Activated CD8-positive, alpha-beta T cell treated with anti-CD3 and anti-CD28 coated beads for 36 hours (primary cell): ENCODE measurements around the gene ASXL2. TPM values are rescaled to one million over a fixed set of nuclear protein-coding genes. Genes with fewer than 3 reads are reported as not detected.

Experiments used
- ATAC-seq: fragments of 200-7000 bp; cut with Tn5 transposase; one replicate; pipeline ENCODE4 v1.10.0; 2021; ENCODE audit warnings: mild to moderate bottlenecking, moderate library complexity
- CTCF ChIA-PET: fragments of 350-600 bp; sonication (Branson Sonifier 250); formaldehyde crosslinking; loops from one replicate; lab custom pipeline; 2021; ENCODE audit warnings: antibody characterized with exemption; lab: Charles Lee
- POLR2A ChIA-PET: fragments of 350-600 bp; sonication (Branson Sonifier 250); formaldehyde crosslinking; loops from one replicate; lab custom pipeline; 2021; ENCODE audit warnings: antibody characterized with exemption; lab: Charles Lee
- DNase-seq: peaks from one replicate; pipeline ENCODE4 v3.0.0-alpha.2; 2020
- H3K27ac Mint-ChIP-seq: one replicate; pipeline ENCODE4 v1.8.0; 2021; ENCODE audit warnings: mild to moderate bottlenecking, mixed read lengths
- H3K27me3 Mint-ChIP-seq: one replicate; pipeline ENCODE4 v1.8.0; 2021; ENCODE audit warnings: mixed read lengths
- H3K36me3 Mint-ChIP-seq: one replicate; pipeline ENCODE4 v1.8.0; 2021; ENCODE audit warnings: low read depth, mixed read lengths
- H3K4me1 Mint-ChIP-seq: one replicate; pipeline ENCODE4 v1.8.0; 2021; ENCODE audit warnings: low read depth, mixed read lengths
- H3K4me3 Mint-ChIP-seq: one replicate; pipeline ENCODE4 v1.8.0; 2021; ENCODE audit warnings: mild to moderate bottlenecking, moderate library complexity, mixed read lengths
- H3K9me3 Mint-ChIP-seq: one replicate; pipeline ENCODE4 v1.8.0; 2021; ENCODE audit warnings: mixed read lengths
- CTCF ChIP-seq: fragments of 200-600 bp; IDR thresholded peaks from one replicate; pipeline ENCODE4 v1.8.0; 2022; ENCODE audit warnings: antibody characterized with exemption, mild to moderate bottlenecking
- intact Hi-C: fragments of 100-400 bp; cut with micrococcal nuclease; formaldehyde crosslinking; loops from one replicate; pipeline ENCODE4 v1.10.0; 2022
- total RNA-seq, 2 experiments: library from RNA; stranded (reverse); gene quantifications; one replicate each; pipeline ENCODE4 v1.2.3, GENCODE V29; 2021

ASXL2 gene
- total RNA-seq, 2 experiments from 2014 or later = 42.5 to 42.8 TPM

GRCh38 chr2:25740810-25741381 lies 137.4 kb downstream of the ASXL2 start:
- no peak overlapping the region for H3K4me3 Mint-ChIP-seq
- no peak for TF ChIP-seq CTCF
- H3K36me3 Mint-ChIP-seq = peaks cover 45% of the 10 kb centered on the region
- no peaks in the 10 kb centered on the region for H3K9me3 Mint-ChIP-seq
- DNase-seq (no peak), ATAC-seq (no peak)
- no peaks in the 10 kb centered on the region for H3K27me3 Mint-ChIP-seq
- ChIA-PET POLR2A (interaction anchor here (0.5 kb wide), 1 partner anchor 10 kb away, joined by 3 read pairs; no protein-coding TSS in a partner anchor), CTCF (interaction anchor here (1.8 kb wide), 1 partner anchor 41 kb away, joined by 4 read pairs; no protein-coding TSS in a partner anchor)
- intact Hi-C loops = no loop called here
- peaks cover 31% of the 10 kb centered on the region for H3K4me1 Mint-ChIP-seq
- no peak overlapping the region for H3K27ac Mint-ChIP-seq

- Mint-ChIP-seq H3K9me3 (no peaks in the 10 kb centered on the region), H3K4me3 (no peak overlapping the region), H3K27me3 (no peaks in the 10 kb centered on the region), H3K27ac (no peak overlapping the region), H3K4me1 (peaks cover 23% of the 10 kb centered on the region), H3K36me3 (peaks cover 31% of the 10 kb centered on the region)
- TF ChIP-seq CTCF = no peak
- POLR2A ChIA-PET = interaction anchor here (1.0 kb wide), 1 partner anchor 12 kb away, joined by 3 read pairs; no protein-coding TSS in a partner anchor
- CTCF ChIA-PET = interaction anchor here (1.0 to 1.9 kb wide), 2 partner anchors 39 to 132 kb away, joined by 3 to 4 read pairs; no protein-coding TSS in a partner anchor
- DNase-seq = no peak
- intact Hi-C loops = no loop called here
- no peak for ATAC-seq
These were observed 139.6 kb downstream of the ASXL2 start for GRCh38 chr2:25738383-25739343.

- Mint-ChIP-seq H3K27ac (no peak overlapping the region), H3K4me1 (peaks cover 11% of the 10 kb centered on the region), H3K9me3 (no peaks in the 10 kb centered on the region), H3K4me3 (no peak overlapping the region), H3K27me3 (no peaks in the 10 kb centered on the region), H3K36me3 (peaks cover 15% of the 10 kb centered on the region)
- ChIA-PET POLR2A (no interaction called here), CTCF (no interaction called here)
- ATAC-seq (no peak), DNase-seq (no peak)
- TF ChIP-seq CTCF = no peak
- intact Hi-C loops = no loop called here
These were observed 141.3 kb downstream of the ASXL2 start for GRCh38 chr2:25736899-25737515.

- POLR2A ChIA-PET = no interaction called here
- intact Hi-C loops = no loop called here
- Mint-ChIP-seq H3K4me1 (peaks cover 8% of the 10 kb centered on the region), H3K4me3 (no peak overlapping the region), H3K9me3 (no peaks in the 10 kb centered on the region), H3K27ac (no peak overlapping the region), H3K27me3 (no peaks in the 10 kb centered on the region), H3K36me3 (peaks cover 5% of the 10 kb centered on the region)
- no peak for TF ChIP-seq CTCF
- CTCF ChIA-PET = interaction anchor here (1.2 to 2.0 kb wide), 3 partner anchors 8 to 36 kb away, joined by 3 to 8 read pairs (median 5); no protein-coding TSS in a partner anchor
- no peak for DNase-seq
- ATAC-seq = no peak
These were observed 142.5 kb downstream of the ASXL2 start for GRCh38 chr2:25735835-25736234.
